Occipital lobe (tissue), 2 donors: ENCODE results near the gene SLC25A51. TPM values are rescaled to one million over a fixed set of nuclear protein-coding genes. Genes with fewer than 3 reads are reported as not detected.

Experiments used
- DNase-seq: peaks from one replicate; lab custom pipeline; 2025; lab: John Stamatoyannopoulos, UW
- total RNA-seq: library from RNA; depleted of rRNA; stranded (reverse); fragments of >200 nt; gene quantifications from one replicate; pipeline ENCODE4 v1.2.3, GENCODE V29; 2014

The SLC25A51 gene, protein sequence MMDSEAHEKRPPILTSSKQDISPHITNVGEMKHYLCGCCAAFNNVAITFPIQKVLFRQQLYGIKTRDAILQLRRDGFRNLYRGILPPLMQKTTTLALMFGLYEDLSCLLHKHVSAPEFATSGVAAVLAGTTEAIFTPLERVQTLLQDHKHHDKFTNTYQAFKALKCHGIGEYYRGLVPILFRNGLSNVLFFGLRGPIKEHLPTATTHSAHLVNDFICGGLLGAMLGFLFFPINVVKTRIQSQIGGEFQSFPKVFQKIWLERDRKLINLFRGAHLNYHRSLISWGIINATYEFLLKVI
- 121 TPM for total RNA-seq

DNA sequence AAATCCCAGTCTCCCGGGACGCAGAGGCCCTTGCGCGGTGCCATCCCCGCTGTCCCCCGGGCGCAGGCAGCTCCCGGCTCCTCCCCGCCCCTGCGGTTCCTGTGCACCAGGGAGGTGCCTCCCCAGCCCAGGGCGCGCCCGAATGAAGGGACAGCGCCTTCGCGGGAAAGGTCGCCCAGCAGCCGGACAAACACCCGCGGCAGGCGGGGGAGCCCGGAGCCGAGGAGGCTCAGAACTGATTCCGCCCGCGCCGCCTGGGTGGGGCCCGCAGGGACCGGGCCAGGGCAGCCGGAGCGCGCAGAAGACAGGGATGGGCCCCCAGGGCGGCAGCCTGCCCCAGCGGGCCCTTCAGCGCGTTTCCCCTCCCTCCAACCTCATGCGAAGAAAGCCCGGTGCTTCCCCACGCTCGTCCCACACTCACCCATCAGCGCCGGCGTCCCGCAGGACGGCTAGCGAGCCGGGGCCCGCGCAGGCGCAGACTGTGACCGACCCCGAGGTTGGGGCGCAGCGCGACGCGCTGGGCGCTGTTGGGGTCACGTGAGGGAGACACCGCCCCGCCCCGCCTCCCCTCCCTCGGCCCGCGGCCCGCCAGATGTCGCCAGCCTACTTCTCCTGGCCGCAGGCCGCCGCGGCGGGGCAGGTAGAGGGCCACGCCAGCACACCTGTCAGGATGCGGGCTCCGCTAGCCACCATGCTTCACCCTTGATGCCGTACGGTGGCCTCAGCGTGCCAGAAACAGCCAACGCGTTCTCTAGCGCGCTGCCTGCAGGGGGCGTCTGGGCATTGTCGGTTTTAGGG is at the start of gene SLC25A51:
SLC25A51 (minus strand) TSS at position 481 of the 798 bp plus-strand sequence. CDS start 15,577 bp downstream, outside the sequence.
- DNase-seq: peak; percentile 87

DNA sequence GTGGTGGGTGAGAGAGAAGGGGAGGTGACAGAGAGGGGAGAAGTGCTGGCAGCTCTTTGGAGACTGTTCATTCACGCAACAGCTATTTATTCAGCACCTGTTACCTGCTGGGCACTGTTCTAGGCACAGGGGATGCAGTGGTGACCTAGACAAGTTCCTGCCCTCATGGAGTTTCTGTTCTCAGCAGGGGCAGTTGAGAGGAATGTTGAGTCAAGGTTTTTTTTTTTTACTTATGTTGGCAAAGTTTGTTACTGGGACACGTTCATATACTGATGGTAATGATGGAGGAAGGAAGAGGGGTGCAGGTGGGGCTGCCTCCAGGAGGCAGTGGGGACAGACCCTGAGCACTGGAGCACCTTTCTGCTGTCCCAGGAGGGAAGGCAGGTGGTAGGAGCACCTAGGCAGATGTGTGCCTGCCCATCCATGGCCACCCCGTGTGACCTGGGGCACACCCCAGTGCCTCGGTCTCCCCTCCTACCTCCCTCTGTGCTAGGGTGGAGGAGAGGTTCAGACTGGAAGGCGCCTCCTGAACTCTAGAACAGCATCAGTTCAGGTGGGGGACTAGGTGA is 49.4 kb upstream of the SLC25A51 start:
- no peak for DNase-seq

DNA sequence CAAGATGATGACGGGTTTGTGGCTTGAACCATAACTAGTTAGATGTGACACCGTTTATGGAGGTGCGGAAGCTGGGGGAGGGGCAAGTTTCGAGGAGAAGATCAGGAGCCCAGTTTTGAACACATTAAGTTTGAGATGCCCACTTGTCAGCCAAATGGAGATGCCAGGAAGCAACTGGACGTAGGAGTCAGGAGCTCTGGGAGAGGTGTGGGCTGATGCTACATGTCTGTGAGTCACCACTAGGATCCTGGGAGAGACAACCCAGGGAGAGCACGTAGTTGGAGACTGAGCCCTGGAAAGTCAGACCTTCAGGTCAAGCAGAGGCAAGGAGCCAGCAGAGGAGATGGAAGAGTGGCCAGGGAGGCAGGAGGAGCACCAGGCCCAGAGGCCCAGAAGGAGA is 48.8 kb upstream of the SLC25A51 start:
- peak; percentile 20 for DNase-seq

GRCh38 chr9:37951671-37952449 is 47.9 kb upstream of the SLC25A51 start:
- DNase-seq: no peak

GRCh38 chr9:37950561-37950960 is 46.6 kb upstream of the SLC25A51 start:
- DNase-seq: no peak

DNA sequence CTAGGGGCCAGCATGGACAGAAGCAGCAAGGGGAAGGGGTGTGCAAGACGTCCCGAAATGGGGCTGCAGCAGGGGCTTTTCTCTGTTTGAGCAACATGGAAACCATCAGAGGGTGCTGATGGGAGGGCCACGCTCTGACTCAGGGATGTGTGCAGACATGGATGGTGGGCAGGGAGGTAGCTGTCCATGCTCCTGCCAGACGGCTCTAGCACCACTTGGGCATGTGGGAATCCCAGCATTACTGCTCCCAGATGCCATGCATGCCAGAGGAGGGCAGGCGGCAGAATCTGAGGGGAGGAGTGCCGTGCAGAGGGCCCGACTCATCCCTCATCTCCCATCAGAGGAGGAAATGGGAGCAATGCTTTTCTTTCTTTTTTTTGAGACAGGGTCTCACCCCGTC is 45.6 kb upstream of the SLC25A51 start:
- no peak for DNase-seq

- no peak for DNase-seq
These were observed 44.6 kb upstream of the SLC25A51 start for GRCh38 chr9:37948417-37948980.

DNA sequence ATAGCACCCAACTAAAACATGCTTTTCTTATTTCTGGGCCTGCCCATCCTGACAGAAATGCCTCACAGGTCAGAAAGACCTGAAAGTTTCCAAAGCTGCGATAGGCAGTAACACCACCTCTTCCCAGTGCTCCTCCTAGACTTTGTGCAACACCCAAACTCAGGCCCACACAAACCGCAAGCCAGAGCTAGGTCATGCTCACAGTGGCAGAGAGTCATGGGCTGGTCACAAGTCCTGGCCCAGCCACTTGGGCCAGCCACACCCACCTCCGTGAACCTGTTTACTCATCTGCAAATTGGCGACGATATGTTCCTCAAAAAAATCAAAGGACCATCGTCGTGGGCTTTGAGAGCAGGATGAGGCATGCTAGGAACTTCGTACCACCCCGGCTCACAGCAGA is 44.0 kb upstream of the SLC25A51 start:
- no peak for DNase-seq

GRCh38 chr9:37947471-37947870 is 43.5 kb upstream of the SLC25A51 start:
- no peak for DNase-seq

DNA sequence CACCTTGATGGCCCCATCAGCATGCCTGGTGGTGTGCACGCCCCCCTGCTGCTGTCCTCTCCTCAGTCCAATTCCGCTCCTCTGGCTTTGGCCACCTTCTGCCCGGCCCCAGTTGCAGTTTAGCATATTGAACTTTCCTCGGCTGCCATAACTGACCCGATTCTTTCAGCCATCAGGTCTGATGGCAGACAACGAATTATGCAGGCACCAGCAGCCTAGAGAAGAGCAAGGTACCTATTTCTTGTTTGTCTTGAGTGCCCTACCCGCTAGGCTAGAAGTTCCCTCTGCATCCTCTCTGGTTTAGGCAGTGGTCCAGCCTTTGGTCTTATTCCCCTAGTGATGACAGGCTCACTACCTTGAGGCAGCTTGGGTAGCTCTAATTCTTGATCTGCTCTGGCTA is 43.0 kb upstream of the SLC25A51 start:
- no peak for DNase-seq

- DNase-seq: no peak
These were observed 42.1 kb upstream of the SLC25A51 start for GRCh38 chr9:37946041-37946440.

DNA sequence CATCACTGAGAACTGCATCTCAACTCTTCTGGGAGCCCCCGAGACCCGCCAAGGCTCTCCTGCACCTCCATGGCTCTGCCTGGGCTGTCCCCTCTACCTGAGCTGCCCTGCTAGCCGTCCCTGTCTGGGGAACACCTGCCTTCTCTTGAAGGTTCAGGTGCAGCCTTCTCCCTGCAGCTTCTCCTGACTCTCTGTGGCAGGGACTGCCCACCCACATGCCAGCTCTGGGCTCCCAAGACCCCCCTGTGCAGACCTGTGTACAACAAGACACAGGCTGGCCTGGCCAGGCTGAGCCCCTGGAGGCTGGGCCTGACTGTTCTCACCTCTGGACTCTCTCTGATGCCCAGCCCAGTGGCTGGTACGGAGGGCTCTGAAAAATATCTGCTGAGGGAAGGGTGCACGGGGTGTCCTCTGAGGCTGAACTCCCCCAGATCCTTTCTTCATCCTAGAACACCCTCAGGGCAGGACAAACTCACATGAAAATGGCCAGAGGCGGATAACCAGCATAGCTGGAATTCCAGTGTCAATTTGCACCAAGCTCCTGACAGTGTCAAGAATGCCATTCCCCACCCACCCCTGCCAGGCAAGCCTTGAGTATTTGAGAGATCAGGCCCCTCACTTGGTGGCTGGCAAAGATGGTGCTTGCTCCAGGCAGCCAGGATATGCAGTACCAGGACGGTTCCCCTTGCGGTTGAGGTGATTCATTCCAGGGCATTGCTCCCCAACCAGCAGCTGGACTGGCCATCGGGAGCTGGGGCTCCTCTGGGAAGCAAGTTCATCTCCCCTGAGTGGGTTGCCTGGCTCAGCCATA is 40.9 kb upstream of the SLC25A51 start:
- no peak for DNase-seq

- no peak for DNase-seq
These were observed 40.3 kb upstream of the SLC25A51 start for GRCh38 chr9:37944266-37944650.

DNA sequence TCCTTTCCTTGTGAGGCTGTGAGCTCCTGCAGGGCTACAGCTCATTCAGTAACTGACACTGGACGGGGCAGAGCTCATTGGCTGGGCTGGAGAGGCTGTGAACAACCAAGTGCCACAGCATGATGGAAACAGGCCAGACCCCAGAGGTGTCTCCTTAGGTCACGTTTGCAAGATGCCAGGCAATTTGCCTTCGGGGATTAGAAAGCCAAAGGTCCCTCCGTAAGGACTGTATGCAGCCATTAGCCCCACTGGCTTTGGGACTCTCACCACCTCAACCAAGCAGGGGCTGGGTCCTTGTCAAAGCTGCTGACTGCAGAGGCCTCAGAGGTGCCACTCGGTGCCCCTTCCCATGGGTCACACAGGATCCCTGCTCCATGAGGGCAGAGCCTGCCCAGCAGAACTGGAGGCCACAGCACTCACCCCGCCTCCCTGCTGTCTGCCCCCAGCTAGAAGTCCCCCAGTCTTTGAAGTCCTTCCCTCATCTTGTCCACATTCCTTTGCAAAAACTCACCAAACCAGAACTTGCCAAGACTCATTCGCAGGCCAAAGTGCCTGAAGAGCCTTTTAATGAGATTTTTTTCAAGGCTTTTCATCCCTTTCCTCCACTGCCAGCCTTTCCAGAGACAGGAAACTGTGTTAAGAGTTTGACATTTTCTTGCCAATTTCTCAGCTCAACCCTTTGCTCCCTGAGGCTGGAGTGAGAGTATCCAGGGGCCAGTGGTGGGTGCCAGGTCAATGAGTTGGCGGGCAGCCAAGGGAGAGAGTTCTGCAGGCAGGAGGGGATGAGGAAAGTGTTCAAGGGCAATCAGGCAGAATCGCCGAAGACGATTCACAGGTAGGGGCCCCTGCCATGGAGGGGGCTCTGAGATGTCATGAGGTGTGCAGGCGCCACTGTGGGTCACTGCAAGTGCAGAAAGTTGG is 39.7 kb upstream of the SLC25A51 start:
- DNase-seq: no peak

DNA sequence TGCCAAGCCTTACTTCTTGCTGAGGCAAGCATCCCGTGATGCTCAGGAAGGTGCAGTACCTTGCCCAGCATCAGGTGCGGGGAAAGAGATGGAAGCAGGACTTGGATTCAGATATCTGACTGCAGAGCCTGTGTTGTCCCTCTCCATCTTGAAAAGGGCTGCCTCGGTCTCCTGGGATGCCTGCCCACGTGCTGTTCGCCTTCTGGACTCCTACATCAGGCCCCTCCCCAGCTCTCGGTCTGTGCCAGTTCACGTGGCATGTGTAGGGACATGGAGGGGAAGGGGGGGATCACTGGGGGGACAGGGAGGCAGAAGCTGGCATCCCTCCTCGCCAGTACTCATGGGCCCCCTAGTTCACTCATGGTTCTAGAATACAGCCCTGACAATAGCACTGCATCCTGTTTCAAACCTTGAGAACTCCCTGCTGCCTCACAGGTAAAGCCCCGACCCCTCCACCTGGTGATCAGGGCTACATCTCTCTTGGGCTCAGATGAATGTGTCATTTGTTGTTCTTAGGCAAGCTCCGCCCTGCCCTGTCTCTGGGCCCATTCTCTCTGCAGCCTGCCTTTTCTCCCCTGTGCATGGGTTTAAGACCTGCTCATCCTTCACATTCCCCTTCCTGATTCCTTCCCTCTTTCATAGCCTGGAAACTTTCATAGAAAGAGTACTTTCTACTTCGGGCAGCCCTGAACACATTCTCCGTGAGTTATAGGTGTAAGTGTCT is 38.9 kb upstream of the SLC25A51 start:
- DNase-seq: no peak

DNA sequence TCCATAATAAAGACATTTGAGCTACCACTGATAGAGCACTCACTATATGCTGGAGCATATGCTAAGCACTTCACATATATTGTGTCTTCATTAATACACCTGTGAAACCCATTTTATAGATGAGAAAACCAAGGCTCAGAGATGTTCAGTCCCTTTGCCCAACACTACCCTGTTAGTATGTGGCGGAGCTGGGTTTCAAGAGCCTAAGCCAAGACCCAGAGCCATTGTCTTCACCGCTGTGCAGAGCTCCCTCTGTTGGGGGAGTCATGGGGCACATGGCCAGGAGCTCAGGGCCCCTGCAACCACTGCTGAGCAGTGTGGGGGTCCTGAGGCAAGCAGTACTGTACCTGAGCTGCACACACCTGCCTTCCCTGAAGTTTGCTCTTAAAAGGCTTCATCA is 37.3 kb upstream of the SLC25A51 start:
- no peak for DNase-seq

DNA sequence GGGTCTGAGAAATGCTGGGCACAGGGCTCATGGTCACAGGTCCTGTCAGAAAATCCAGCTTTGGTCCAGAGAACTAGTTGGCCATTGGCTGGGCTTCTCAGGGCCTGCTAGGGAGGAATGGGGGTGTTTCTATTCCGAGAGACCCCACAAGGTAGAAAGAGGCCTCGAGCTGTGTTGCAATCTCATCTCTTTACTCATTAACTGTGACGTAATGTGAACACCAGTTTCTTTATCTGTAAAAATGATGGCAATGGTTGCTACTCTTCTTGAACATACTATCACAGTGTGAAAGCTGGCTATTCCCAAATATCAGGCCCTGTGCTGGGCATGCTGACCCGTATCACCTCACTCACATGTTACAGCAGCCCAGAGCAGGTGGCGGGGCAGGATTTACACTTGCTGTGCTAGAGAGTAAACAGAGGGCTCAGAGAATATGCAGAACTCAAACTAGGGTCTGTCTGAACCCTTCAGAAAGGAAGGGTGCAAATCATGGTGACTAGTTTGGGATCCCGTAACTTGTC is 35.7 kb upstream of the SLC25A51 start:
- no peak for DNase-seq

- no peak for DNase-seq
These were observed 34.4 kb upstream of the SLC25A51 start for GRCh38 chr9:37938121-37938891.
